SH-SY5Y (cell line): ENCODE results near the gene MIF.

Source experiments
- GATA2 ChIP-seq: IDR thresholded peaks from 2 replicates; pipeline ENCODE4 v1.6.1; 2011; ENCODE audit warnings: mild to moderate bottlenecking, low read depth, low read length
- GATA3 ChIP-seq: IDR thresholded peaks from 2 replicates; pipeline ENCODE4 v1.6.1; 2011; ENCODE audit warnings: low read depth, mild to moderate bottlenecking, low read length, moderate library complexity

DNA sequence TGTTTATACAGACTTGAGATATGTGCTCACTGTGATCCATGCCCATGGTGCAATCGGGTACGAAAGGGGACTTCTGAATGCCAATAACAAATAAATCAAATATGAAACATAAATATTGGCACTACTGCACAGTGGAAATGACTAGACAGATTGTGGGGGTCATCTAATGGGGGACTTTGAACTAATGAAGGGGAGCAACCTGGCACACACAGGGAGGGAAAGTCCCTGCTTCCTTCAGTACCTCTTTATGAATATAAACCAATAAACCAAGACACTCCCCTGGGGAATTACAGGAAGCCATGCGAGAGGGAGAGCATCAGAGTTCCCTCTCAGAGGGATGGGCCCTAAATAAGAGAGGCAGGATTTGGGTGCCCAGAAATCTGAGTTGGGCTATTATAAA lies 21.1 kb downstream of the MIF start:
- TF ChIP-seq GATA3 = no peak
- no peak for TF ChIP-seq GATA2
